ENCODE results near the gene CRKL.

Gene CRKL

DNA sequence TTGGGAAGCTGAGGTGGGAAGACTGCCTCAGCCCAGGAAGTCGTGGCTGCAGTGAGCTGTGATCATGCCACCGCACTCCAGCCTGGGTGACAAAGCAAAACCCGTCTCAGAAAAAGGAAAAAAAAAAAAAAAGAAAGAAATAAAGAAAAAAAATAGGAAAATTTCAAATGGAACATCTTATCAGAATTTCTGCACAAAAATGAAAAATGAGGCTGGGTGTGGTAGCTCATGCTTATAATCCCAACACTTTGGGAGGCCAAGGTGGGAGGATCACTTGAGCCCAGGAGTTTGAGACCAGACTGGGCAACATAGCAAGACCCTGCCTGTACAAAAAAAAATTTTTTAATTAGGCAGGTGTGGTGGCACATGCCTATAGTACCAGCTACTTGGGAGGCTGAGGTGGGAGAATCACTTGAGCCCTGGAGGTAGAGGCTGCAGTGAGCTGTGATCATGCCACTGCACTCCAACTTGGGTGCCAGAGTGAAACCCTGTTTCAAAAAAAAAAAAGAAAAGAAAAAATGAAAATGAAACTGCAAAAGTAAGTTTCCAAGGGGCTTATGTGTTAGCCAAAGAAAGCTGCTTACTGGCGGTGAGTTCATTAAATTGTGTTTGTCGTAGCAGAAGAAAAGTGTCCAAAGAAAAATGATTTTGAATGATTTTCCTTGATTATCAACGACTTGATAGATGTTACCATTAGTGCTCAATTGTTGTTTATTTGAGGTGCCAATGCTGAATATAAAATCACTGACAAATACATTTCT is 7.5 kb upstream of the CRKL start:
- TF ChIP-seq CTCF (IDR thresholded peaks at IDR 0.05; ENCODE audit: control insufficient read depth, insufficient read depth, low read depth, low read length, missing control alignments) = no peak
- no peak for DNase-seq (ENCODE audit: low read depth)
- no peak overlapping the region for H3K4me3 ChIP-seq (ENCODE audit: control insufficient read depth, low read depth, low read length)

DNA sequence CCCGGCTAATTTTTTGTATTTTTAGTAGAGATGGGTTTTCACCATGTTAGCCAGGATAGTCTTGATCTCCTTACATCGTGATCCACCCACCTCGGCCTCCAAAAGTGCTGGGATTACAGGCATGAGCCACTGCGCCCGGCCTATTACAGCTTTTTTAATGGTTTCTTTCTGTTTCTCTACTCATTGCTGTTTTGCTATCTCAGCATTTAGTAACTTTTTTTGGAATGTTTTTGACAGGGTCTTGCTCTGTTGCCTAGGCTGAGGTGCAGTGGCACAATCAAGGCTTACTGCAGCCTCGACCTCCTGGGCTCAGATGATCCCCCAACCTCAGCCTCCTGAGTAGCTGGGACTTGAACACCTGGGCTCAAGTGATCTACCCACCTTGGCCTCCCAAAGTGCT is 4.7 kb upstream of the CRKL start:
- no peak for TF ChIP-seq CTCF (IDR thresholded peaks at IDR 0.05; ENCODE audit: control insufficient read depth, insufficient read depth, low read depth, low read length, missing control alignments)
- H3K4me3 ChIP-seq (ENCODE audit: control insufficient read depth, low read depth, low read length) = no peak overlapping the region
- DNase-seq (ENCODE audit: low read depth) = no peak

- peak overlapping the region; percentile 100 for H3K4me3 ChIP-seq (ENCODE audit: control insufficient read depth, low read depth, low read length)
- no peak for TF ChIP-seq CTCF (IDR thresholded peaks at IDR 0.05; ENCODE audit: control insufficient read depth, insufficient read depth, low read depth, low read length, missing control alignments)
- DNase-seq (ENCODE audit: low read depth) = no peak
Measured at GRCh38 chr22:20918663-20919218, 1.5 kb downstream of the CRKL start.

GRCh38 chr22:20919718-20920117 is 2.5 kb downstream of the CRKL start:
- peak overlapping the region; percentile 100 for H3K4me3 ChIP-seq (ENCODE audit: control insufficient read depth, low read depth, low read length)
- no peak for TF ChIP-seq CTCF (IDR thresholded peaks at IDR 0.05; ENCODE audit: control insufficient read depth, insufficient read depth, low read depth, low read length, missing control alignments)
- no peak for DNase-seq (ENCODE audit: low read depth)

- TF ChIP-seq CTCF (IDR thresholded peaks at IDR 0.05; ENCODE audit: control insufficient read depth, insufficient read depth, low read depth, low read length, missing control alignments) = no peak
- H3K4me3 ChIP-seq (ENCODE audit: control insufficient read depth, low read depth, low read length) = no peak overlapping the region
Measured at GRCh38 chr22:20920881-20921203, 3.6 kb downstream of the CRKL start.

GRCh38 chr22:20922141-20922751 is 5.0 kb downstream of the CRKL start:
- no peak for TF ChIP-seq CTCF (IDR thresholded peaks at IDR 0.05; ENCODE audit: control insufficient read depth, insufficient read depth, low read depth, low read length, missing control alignments)
- no peak for DNase-seq (ENCODE audit: low read depth)
- no peak overlapping the region for H3K4me3 ChIP-seq (ENCODE audit: control insufficient read depth, low read depth, low read length)

More at GRCh38 chr22:20920881-20921203, 3.6 kb downstream of the CRKL start:
- no peak for DNase-seq (ENCODE audit: low read depth)
